ENCODE data around the gene POU2AF1.

The POU2AF1 gene

GRCh38 chr11:111334532-111335502 is 44.3 kb downstream of the POU2AF1 start:
- ChIA-PET CTCF (no interaction called here), POLR2A (no interaction called here)
- 97% methylated on average over 5 of the region's 9 CpGs for WGBS (ENCODE audit: insufficient coverage)

GRCh38 chr11:111331711-111332479 is 47.2 kb downstream of the POU2AF1 start:
- Histone ChIP-seq H3K4me3 (ENCODE audit: control insufficient read depth in 1 of 7, extremely low read depth in 1 of 7, insufficient read depth in 4 of 7, low read depth in 2 of 7, low read length in 6 of 7) (no peak overlapping the region), H3K36me3 (ENCODE audit: control insufficient read depth in 4 of 4, insufficient read depth in 4 of 4, low read length in 3 of 4) (no peaks in the 10 kb centered on the region), H3K4me1 (ENCODE audit: control extremely low read depth in 1 of 4, control insufficient read depth in 4 of 4, insufficient read depth in 4 of 4, low read length in 3 of 4) (no peaks in the 10 kb centered on the region), H3K9me3 (ENCODE audit: control extremely low read depth in 1 of 5, control insufficient read depth in 4 of 5, insufficient read depth in 2 of 5, low read depth in 1 of 5, low read length in 4 of 5) (no peaks in the 10 kb centered on the region), H3K27me3 (replicated peaks in 2 of 5; ENCODE audit: control insufficient read depth in 4 of 5, insufficient read depth in 5 of 5, low read length in 4 of 5) (peaks cover 0 to 3% (median 0%) of the 10 kb centered on the region in 5 experiments), H3K27ac (ENCODE audit: insufficient read depth in 1 of 2, low read depth in 1 of 2, low read length in 2 of 2, poor library complexity in 1 of 2, severe bottlenecking in 2 of 2) (no peak overlapping the region)
- no peak for DNase-seq
- CTCF ChIA-PET: interaction anchor here (1.3 kb wide), 2 partner anchors 26 to 51 kb away, joined by 3 to 5 read pairs; no protein-coding TSS in a partner anchor
- 100% methylated on average over 3 of the region's 4 CpGs for WGBS (ENCODE audit: insufficient coverage)
- POLR2A ChIA-PET: no interaction called here

More at GRCh38 chr11:111334532-111335502, 44.3 kb downstream of the POU2AF1 start:
- H3K4me1 ChIP-seq (ENCODE audit: control extremely low read depth in 1 of 4, control insufficient read depth in 4 of 4, insufficient read depth in 4 of 4, low read length in 3 of 4): no peaks in the 10 kb centered on the region
- H3K27ac ChIP-seq (ENCODE audit: insufficient read depth in 1 of 2, low read depth in 1 of 2, low read length in 2 of 2, poor library complexity in 1 of 2, severe bottlenecking in 2 of 2): no peak overlapping the region
- peaks cover 0 to 5% (median 0%) of the 10 kb centered on the region in 5 experiments for H3K9me3 ChIP-seq (ENCODE audit: control extremely low read depth in 1 of 5, control insufficient read depth in 4 of 5, insufficient read depth in 2 of 5, low read depth in 1 of 5, low read length in 4 of 5)
- H3K4me3 ChIP-seq (ENCODE audit: control insufficient read depth in 1 of 7, extremely low read depth in 1 of 7, insufficient read depth in 4 of 7, low read depth in 2 of 7, low read length in 6 of 7): no peak overlapping the region
- DNase-seq: no peak
- no peaks in the 10 kb centered on the region for H3K36me3 ChIP-seq (ENCODE audit: control insufficient read depth in 4 of 4, insufficient read depth in 4 of 4, low read length in 3 of 4)
- peaks cover 0 to 3% (median 0%) of the 10 kb centered on the region in 5 experiments for H3K27me3 ChIP-seq (replicated peaks in 2 of 5; ENCODE audit: control insufficient read depth in 4 of 5, insufficient read depth in 5 of 5, low read length in 4 of 5)

GRCh38 chr11:111330234-111330893 is 48.7 kb downstream of the POU2AF1 start:
- POLR2A ChIA-PET: no interaction called here
- no peak for DNase-seq
- 86% methylated on average over 1 of the region's 2 CpGs for WGBS (ENCODE audit: insufficient coverage)
- Histone ChIP-seq H3K27ac (ENCODE audit: insufficient read depth in 1 of 2, low read depth in 1 of 2, low read length in 2 of 2, poor library complexity in 1 of 2, severe bottlenecking in 2 of 2) (no peak overlapping the region), H3K27me3 (replicated peaks in 2 of 5; ENCODE audit: control insufficient read depth in 4 of 5, insufficient read depth in 5 of 5, low read length in 4 of 5) (peaks cover 0 to 1% (median 0%) of the 10 kb centered on the region in 5 experiments), H3K9me3 (ENCODE audit: control extremely low read depth in 1 of 5, control insufficient read depth in 4 of 5, insufficient read depth in 2 of 5, low read depth in 1 of 5, low read length in 4 of 5) (no peaks in the 10 kb centered on the region), H3K36me3 (ENCODE audit: control insufficient read depth in 4 of 4, insufficient read depth in 4 of 4, low read length in 3 of 4) (no peaks in the 10 kb centered on the region), H3K4me3 (ENCODE audit: control insufficient read depth in 1 of 7, extremely low read depth in 1 of 7, insufficient read depth in 4 of 7, low read depth in 2 of 7, low read length in 6 of 7) (no peak overlapping the region), H3K4me1 (ENCODE audit: control extremely low read depth in 1 of 4, control insufficient read depth in 4 of 4, insufficient read depth in 4 of 4, low read length in 3 of 4) (no peaks in the 10 kb centered on the region)
- CTCF ChIA-PET: no interaction called here

- CTCF ChIA-PET: no interaction called here
- H3K9me3 ChIP-seq (ENCODE audit: control extremely low read depth in 1 of 5, control insufficient read depth in 4 of 5, insufficient read depth in 2 of 5, low read depth in 1 of 5, low read length in 4 of 5): no peaks in the 10 kb centered on the region
- no peaks in the 10 kb centered on the region for H3K4me1 ChIP-seq (ENCODE audit: control extremely low read depth in 1 of 4, control insufficient read depth in 4 of 4, insufficient read depth in 4 of 4, low read length in 3 of 4)
- 96% methylated on average over 3 of the region's 7 CpGs for WGBS (ENCODE audit: insufficient coverage)
- H3K27me3 ChIP-seq (replicated peaks in 2 of 5; ENCODE audit: control insufficient read depth in 4 of 5, insufficient read depth in 5 of 5, low read length in 4 of 5): peaks cover 0 to 1% (median 0%) of the 10 kb centered on the region in 5 experiments
- H3K4me3 ChIP-seq (ENCODE audit: control insufficient read depth in 1 of 7, extremely low read depth in 1 of 7, insufficient read depth in 4 of 7, low read depth in 2 of 7, low read length in 6 of 7): no peak overlapping the region
- H3K36me3 ChIP-seq (ENCODE audit: control insufficient read depth in 4 of 4, insufficient read depth in 4 of 4, low read length in 3 of 4): no peaks in the 10 kb centered on the region
- POLR2A ChIA-PET: no interaction called here
- DNase-seq: no peak
- H3K27ac ChIP-seq (ENCODE audit: insufficient read depth in 1 of 2, low read depth in 1 of 2, low read length in 2 of 2, poor library complexity in 1 of 2, severe bottlenecking in 2 of 2): no peak overlapping the region
Measured at GRCh38 chr11:111329306-111330204, 49.5 kb downstream of the POU2AF1 start.

- CTCF ChIA-PET: interaction anchor here (0.7 kb wide), 1 partner anchor 9 kb away, joined by 3 read pairs; no protein-coding TSS in a partner anchor
- WGBS (ENCODE audit: insufficient coverage): 85% methylated on average over 7 of the region's 8 CpGs
Measured at GRCh38 chr11:111327908-111328624, 51.0 kb downstream of the POU2AF1 start.

GRCh38 chr11:111326824-111327223 is 52.3 kb downstream of the POU2AF1 start:
- H3K27ac ChIP-seq (ENCODE audit: insufficient read depth in 1 of 2, low read depth in 1 of 2, low read length in 2 of 2, poor library complexity in 1 of 2, severe bottlenecking in 2 of 2): no peak overlapping the region
- CTCF ChIA-PET: interaction anchor here (1.1 kb wide), 1 partner anchor 30 kb away, joined by 3 read pairs; no protein-coding TSS in a partner anchor
- POLR2A ChIA-PET: no interaction called here

More at GRCh38 chr11:111327908-111328624, 51.0 kb downstream of the POU2AF1 start:
- H3K4me3 ChIP-seq (ENCODE audit: control insufficient read depth in 1 of 7, extremely low read depth in 1 of 7, insufficient read depth in 4 of 7, low read depth in 2 of 7, low read length in 6 of 7): no peak overlapping the region
- POLR2A ChIA-PET: no interaction called here
- H3K27ac ChIP-seq (ENCODE audit: insufficient read depth in 1 of 2, low read depth in 1 of 2, low read length in 2 of 2, poor library complexity in 1 of 2, severe bottlenecking in 2 of 2): no peak overlapping the region
- H3K4me1 ChIP-seq (ENCODE audit: control extremely low read depth in 1 of 4, control insufficient read depth in 4 of 4, insufficient read depth in 4 of 4, low read length in 3 of 4): no peaks in the 10 kb centered on the region
- DNase-seq: no peak
- peaks cover 0 to 1% (median 0%) of the 10 kb centered on the region in 5 experiments for H3K27me3 ChIP-seq (replicated peaks in 2 of 5; ENCODE audit: control insufficient read depth in 4 of 5, insufficient read depth in 5 of 5, low read length in 4 of 5)
- no peaks in the 10 kb centered on the region for H3K36me3 ChIP-seq (ENCODE audit: control insufficient read depth in 4 of 4, insufficient read depth in 4 of 4, low read length in 3 of 4)
- H3K9me3 ChIP-seq (ENCODE audit: control extremely low read depth in 1 of 5, control insufficient read depth in 4 of 5, insufficient read depth in 2 of 5, low read depth in 1 of 5, low read length in 4 of 5): no peaks in the 10 kb centered on the region

More at GRCh38 chr11:111326824-111327223, 52.3 kb downstream of the POU2AF1 start:
- Histone ChIP-seq H3K4me1 (ENCODE audit: control extremely low read depth in 1 of 4, control insufficient read depth in 4 of 4, insufficient read depth in 4 of 4, low read length in 3 of 4) (no peaks in the 10 kb centered on the region), H3K36me3 (ENCODE audit: control insufficient read depth in 4 of 4, insufficient read depth in 4 of 4, low read length in 3 of 4) (no peaks in the 10 kb centered on the region), H3K27me3 (replicated peaks in 2 of 5; ENCODE audit: control insufficient read depth in 4 of 5, insufficient read depth in 5 of 5, low read length in 4 of 5) (peaks cover 0 to 4% (median 0%) of the 10 kb centered on the region in 5 experiments), H3K9me3 (ENCODE audit: control extremely low read depth in 1 of 5, control insufficient read depth in 4 of 5, insufficient read depth in 2 of 5, low read depth in 1 of 5, low read length in 4 of 5) (no peaks in the 10 kb centered on the region), H3K4me3 (ENCODE audit: control insufficient read depth in 1 of 7, extremely low read depth in 1 of 7, insufficient read depth in 4 of 7, low read depth in 2 of 7, low read length in 6 of 7) (no peak overlapping the region)
- no peak for DNase-seq
- WGBS (ENCODE audit: insufficient coverage): 92% methylated on average over 4 of the region's 4 CpGs
